GM12873 (cell line): Measurements from ENCODE around the gene OPCML.

Experiments used
- CTCF ChIP-seq: IDR thresholded peaks from 2 replicates; pipeline ENCODE4 v1.5.1; 2012; ENCODE audit warnings: low read depth, mild to moderate bottlenecking, moderate library complexity, low read length, control low read depth; ENCODE audit not compliant: insufficient read depth; ENCODE audit errors: missing control alignments

Gene OPCML

GRCh38 chr11:133515107-133515506 lies 17.2 kb downstream of the OPCML start:
- no peak for TF ChIP-seq CTCF

GRCh38 chr11:133509924-133510697 lies 22.2 kb downstream of the OPCML start:
- no peak for TF ChIP-seq CTCF

GRCh38 chr11:133508468-133508867 lies 23.8 kb downstream of the OPCML start:
- TF ChIP-seq CTCF, result no peak

GRCh38 chr11:133507185-133507584 lies 25.1 kb downstream of the OPCML start:
- TF ChIP-seq CTCF, result no peak

GRCh38 chr11:133506551-133507094 lies 25.7 kb downstream of the OPCML start:
- no peak for TF ChIP-seq CTCF

- no peak for TF ChIP-seq CTCF
These were observed 26.3 kb downstream of the OPCML start for GRCh38 chr11:133506023-133506422.

- TF ChIP-seq CTCF, result no peak
These were observed 27.4 kb downstream of the OPCML start for GRCh38 chr11:133504906-133505305.
